Fibroblast of lung (primary cell): Measurements from ENCODE around the gene HIKESHI. TPM values are rescaled to one million over a fixed set of nuclear protein-coding genes. Genes with fewer than 3 reads are reported as not detected.

Experiments
- DNase-seq, 2 donors: peaks; one replicate each; pipeline versions ENCODE4 v3.0.0 to v3.0.0-alpha.2; 2010; ENCODE audit warnings: low read depth in 2 of 2
- H2AFZ ChIP-seq: 2 replicates; pipeline ENCODE4 v1.5.1; 2012; ENCODE audit warnings: low read length, control low read depth, inconsistent platforms
- H3K27ac ChIP-seq: 2 replicates; pipeline ENCODE4 v1.5.1; 2011; ENCODE audit warnings: low read length, control low read depth; ENCODE audit not compliant: insufficient read depth
- H3K27me3 ChIP-seq: 2 replicates; pipeline ENCODE4 v1.5.1; 2011; ENCODE audit warnings: mild to moderate bottlenecking, low read length; ENCODE audit not compliant: control insufficient read depth, insufficient read depth
- H3K36me3 ChIP-seq: 2 replicates; pipeline ENCODE4 v1.5.1; 2011; ENCODE audit warnings: low read length; ENCODE audit not compliant: control insufficient read depth, insufficient read depth
- H3K4me1 ChIP-seq: 2 replicates; pipeline ENCODE4 v1.5.1; 2011; ENCODE audit warnings: low read length; ENCODE audit not compliant: control insufficient read depth, insufficient read depth; ENCODE audit errors: extremely low read depth
- H3K4me2 ChIP-seq: 2 replicates; pipeline ENCODE4 v1.5.1; 2011; ENCODE audit warnings: low read length, control low read depth; ENCODE audit not compliant: insufficient read depth; ENCODE audit errors: extremely low read depth
- H3K4me3 ChIP-seq, 4 experiments: fragments of 200-600 bp in 1 of 4; sonication (generic) in 1 of 4; replicated peaks in 1 of 4; 2 replicates each; pipeline ENCODE4 v1.5.1; 2011 to 2016; ENCODE audit warnings: low read length in 4 of 4, low read depth in 3 of 4, mild to moderate bottlenecking in 3 of 4, control low read depth in 2 of 4, inconsistent platforms in 1 of 4, mixed read lengths in 1 of 4; ENCODE audit not compliant: insufficient read depth in 1 of 4; ENCODE audit errors: control extremely low read depth in 1 of 4
- H3K79me2 ChIP-seq: 2 replicates; pipeline ENCODE4 v1.5.1; 2012; ENCODE audit warnings: mild to moderate bottlenecking, low read length, inconsistent platforms; ENCODE audit not compliant: control insufficient read depth, insufficient read depth
- H3K9ac ChIP-seq: 2 replicates; pipeline ENCODE4 v1.5.1; 2011; ENCODE audit warnings: mild to moderate bottlenecking, low read length, control low read depth; ENCODE audit not compliant: insufficient read depth
- H3K9me3 ChIP-seq: 2 replicates; pipeline ENCODE4 v1.5.1; 2012; ENCODE audit warnings: low read depth, low read length; ENCODE audit not compliant: control insufficient read depth, insufficient read depth
- H4K20me1 ChIP-seq: 2 replicates; pipeline ENCODE4 v1.5.1; 2011; ENCODE audit warnings: low read length; ENCODE audit not compliant: control insufficient read depth, insufficient read depth; ENCODE audit errors: extremely low read depth
- EZH2 ChIP-seq: IDR thresholded peaks from 2 replicates; pipeline ENCODE4 v1.5.1; 2012; ENCODE audit warnings: low read length, control low read depth, mild to moderate bottlenecking; ENCODE audit errors: missing control alignments
- polyA plus RNA-seq, 2 donors: library from polyadenylated mRNA; depleted of rRNA in 1 of 2; stranded (reverse) in 1 of 2; unstranded in 1 of 2; fragments of >200 nt; gene quantifications; 2 replicates each; pipeline ENCODE4 v1.2.1, GENCODE V29; 2011 to 2012; ENCODE audit warnings: missing spikeins in 1 of 2
- total RNA-seq: library from RNA; depleted of rRNA; stranded (reverse); fragments of >200 nt; gene quantifications from 2 replicates; pipeline ENCODE4 v1.2.1, GENCODE V29; 2014
- TF ChIP-seq, protein P1 (sequence below), 2 donors: IDR thresholded peaks in 1 of 2; conservative IDR thresholded peaks in 1 of 2; 1 replicate in 1 of 2; 2 replicates in 1 of 2; pipeline ENCODE4 v1.5.1; 2011 to 2012; ENCODE audit warnings: low read length in 2 of 2, control low read depth in 1 of 2, inconsistent platforms in 1 of 2, low read depth in 1 of 2, mild to moderate bottlenecking in 1 of 2

HIKESHI gene
- total and polyA plus RNA-seq, 2 donors (not counting 1 experiment from before 2014, with no cell fraction given): 64.1 to 74.3 TPM

DNA sequence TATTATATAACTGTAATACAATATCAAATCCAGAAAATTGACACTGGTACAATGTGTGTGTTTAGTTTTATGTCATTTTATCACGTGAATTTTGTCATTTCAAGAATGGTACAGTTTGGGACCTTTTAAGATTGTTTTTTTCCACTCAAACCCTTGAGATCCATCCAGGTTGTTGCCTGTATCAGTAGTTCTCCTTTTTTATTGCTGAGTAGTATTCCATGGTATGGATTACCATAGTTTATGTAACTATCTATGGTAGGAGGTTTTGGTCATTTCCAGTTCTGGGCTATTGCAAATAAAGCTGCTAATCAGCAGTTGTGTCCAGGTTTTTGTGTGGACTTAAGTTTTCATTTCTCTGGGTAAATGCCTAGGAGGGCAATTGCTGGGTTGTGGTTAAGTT, 32.4 kb upstream of the HIKESHI start:
- no peak overlapping the region for H2AFZ ChIP-seq
- no peaks in the 10 kb centered on the region for H3K27me3 ChIP-seq
- H3K27ac ChIP-seq: no peak overlapping the region
- TF ChIP-seq, protein P1, sequence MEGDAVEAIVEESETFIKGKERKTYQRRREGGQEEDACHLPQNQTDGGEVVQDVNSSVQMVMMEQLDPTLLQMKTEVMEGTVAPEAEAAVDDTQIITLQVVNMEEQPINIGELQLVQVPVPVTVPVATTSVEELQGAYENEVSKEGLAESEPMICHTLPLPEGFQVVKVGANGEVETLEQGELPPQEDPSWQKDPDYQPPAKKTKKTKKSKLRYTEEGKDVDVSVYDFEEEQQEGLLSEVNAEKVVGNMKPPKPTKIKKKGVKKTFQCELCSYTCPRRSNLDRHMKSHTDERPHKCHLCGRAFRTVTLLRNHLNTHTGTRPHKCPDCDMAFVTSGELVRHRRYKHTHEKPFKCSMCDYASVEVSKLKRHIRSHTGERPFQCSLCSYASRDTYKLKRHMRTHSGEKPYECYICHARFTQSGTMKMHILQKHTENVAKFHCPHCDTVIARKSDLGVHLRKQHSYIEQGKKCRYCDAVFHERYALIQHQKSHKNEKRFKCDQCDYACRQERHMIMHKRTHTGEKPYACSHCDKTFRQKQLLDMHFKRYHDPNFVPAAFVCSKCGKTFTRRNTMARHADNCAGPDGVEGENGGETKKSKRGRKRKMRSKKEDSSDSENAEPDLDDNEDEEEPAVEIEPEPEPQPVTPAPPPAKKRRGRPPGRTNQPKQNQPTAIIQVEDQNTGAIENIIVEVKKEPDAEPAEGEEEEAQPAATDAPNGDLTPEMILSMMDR (conservative IDR thresholded peaks at IDR 0.05 in 1 of 2, IDR thresholded peaks at IDR 0.05 in 1 of 2; ENCODE audit: low read depth in 1 of 2, low read length in 2 of 2): no peak
- TF ChIP-seq EZH2: no peak
- DNase-seq: no peak
- H3K4me2 ChIP-seq: no peak overlapping the region
- H3K9ac ChIP-seq: no peak overlapping the region
- H3K79me2 ChIP-seq: peaks cover 6% of the 10 kb centered on the region
- H4K20me1 ChIP-seq: no peaks in the 10 kb centered on the region
- H3K36me3 ChIP-seq: peaks cover 1% of the 10 kb centered on the region
- H3K4me1 ChIP-seq: no peaks in the 10 kb centered on the region
- H3K4me3 ChIP-seq: no peak overlapping the region
- no peaks in the 10 kb centered on the region for H3K9me3 ChIP-seq

DNA sequence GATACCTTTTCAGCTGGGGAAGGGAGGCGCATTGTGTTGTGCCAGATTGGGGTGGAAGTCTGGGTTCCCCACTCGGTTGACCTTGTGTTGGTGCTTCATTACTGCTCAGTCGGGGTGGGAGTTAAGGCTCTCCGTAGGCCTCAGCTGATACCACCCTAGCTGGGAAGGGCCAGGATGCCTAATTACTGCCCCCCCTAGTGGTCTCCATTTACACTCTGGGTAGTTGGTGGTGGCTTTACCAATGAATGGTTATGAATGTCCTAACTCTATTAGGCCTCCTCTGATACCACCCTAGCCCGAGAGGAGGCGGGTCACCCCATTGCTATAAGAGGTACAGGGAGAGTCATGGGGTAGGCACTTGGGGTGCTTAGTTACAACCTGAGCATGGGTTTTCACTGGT, 27.5 kb upstream of the HIKESHI start:
- no peaks in the 10 kb centered on the region for H4K20me1 ChIP-seq
- H3K9ac ChIP-seq: no peak overlapping the region
- H3K9me3 ChIP-seq: no peaks in the 10 kb centered on the region
- no peaks in the 10 kb centered on the region for H3K27me3 ChIP-seq
- no peak for TF ChIP-seq EZH2
- TF ChIP-seq, protein P1 (conservative IDR thresholded peaks at IDR 0.05 in 1 of 2, IDR thresholded peaks at IDR 0.05 in 1 of 2; ENCODE audit: low read depth in 1 of 2, low read length in 2 of 2): peak in 1 of 2 donors; percentile 8
- DNase-seq: no peak
- no peaks in the 10 kb centered on the region for H3K4me1 ChIP-seq
- no peak overlapping the region for H3K27ac ChIP-seq
- peaks cover 3% of the 10 kb centered on the region for H3K36me3 ChIP-seq
- H3K4me2 ChIP-seq: no peak overlapping the region
- H3K79me2 ChIP-seq: peaks cover 7% of the 10 kb centered on the region
- no peak overlapping the region for H2AFZ ChIP-seq
- no peak overlapping the region for H3K4me3 ChIP-seq

DNA sequence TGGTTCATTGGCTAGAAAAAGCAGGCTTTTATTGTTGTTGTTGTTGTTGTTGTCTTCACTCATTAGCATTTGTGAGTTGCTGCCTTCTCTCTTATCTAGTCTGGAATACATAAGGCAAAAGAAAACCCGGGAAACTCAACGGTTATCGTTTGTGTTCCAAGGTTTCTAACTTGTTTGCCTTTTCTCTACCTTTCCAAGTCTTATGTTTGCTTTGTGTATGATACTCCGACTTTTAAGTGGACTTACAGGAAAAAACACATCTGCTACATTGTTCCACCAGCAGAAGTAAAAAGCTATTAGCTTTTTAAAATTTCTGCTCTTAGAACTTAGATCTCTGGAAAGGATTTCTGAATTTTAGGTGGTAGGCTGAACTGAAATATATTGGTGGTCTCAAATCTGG, 27.0 kb upstream of the HIKESHI start:
- Histone ChIP-seq H3K36me3 (peaks cover 3% of the 10 kb centered on the region), H3K79me2 (peaks cover 7% of the 10 kb centered on the region), H3K9ac (no peak overlapping the region), H3K9me3 (no peaks in the 10 kb centered on the region), H3K4me3 (no peak overlapping the region), H3K27me3 (no peaks in the 10 kb centered on the region), H4K20me1 (no peaks in the 10 kb centered on the region), H3K27ac (no peak overlapping the region), H3K4me1 (no peaks in the 10 kb centered on the region), H3K4me2 (no peak overlapping the region), H2AFZ (no peak overlapping the region)
- no peak for DNase-seq
- TF ChIP-seq, protein P1 (conservative IDR thresholded peaks at IDR 0.05 in 1 of 2, IDR thresholded peaks at IDR 0.05 in 1 of 2; ENCODE audit: low read depth in 1 of 2, low read length in 2 of 2): no peak
- no peak for TF ChIP-seq EZH2
